Occipital lobe (tissue), 2 donors: ENCODE measurements around the gene AMBRA1. TPM values are rescaled to one million over a fixed set of nuclear protein-coding genes. Genes with fewer than 3 reads are reported as not detected.

Experiments
- DNase-seq: peaks from one replicate; lab custom pipeline; 2025; lab: John Stamatoyannopoulos, UW
- total RNA-seq: library from RNA; depleted of rRNA; stranded (reverse); fragments of >200 nt; gene quantifications from one replicate; pipeline ENCODE4 v1.2.3, GENCODE V29; 2014

Gene AMBRA1
- total RNA-seq, 1 donor from 2014 or later: 27.1 TPM

- no peak for DNase-seq
Measured at GRCh38 chr11:46445192-46445919, 148.5 kb downstream of the AMBRA1 start.

GRCh38 chr11:46444305-46444704, 149.5 kb downstream of the AMBRA1 start:
- no peak for DNase-seq

- DNase-seq: no peak
Measured at GRCh38 chr11:46438211-46438610, 155.6 kb downstream of the AMBRA1 start.

- DNase-seq: no peak
Measured at GRCh38 chr11:46437122-46437689, 156.6 kb downstream of the AMBRA1 start.

- no peak for DNase-seq
Measured at GRCh38 chr11:46436113-46436512, 157.7 kb downstream of the AMBRA1 start.

- DNase-seq: no peak
Measured at GRCh38 chr11:46435679-46436078, 158.1 kb downstream of the AMBRA1 start.

- no peak for DNase-seq
Measured at GRCh38 chr11:46431211-46431610, 162.6 kb downstream of the AMBRA1 start.

- DNase-seq: no peak
Measured at GRCh38 chr11:46429717-46430116, 164.1 kb downstream of the AMBRA1 start.

GRCh38 chr11:46427364-46427763, 166.5 kb downstream of the AMBRA1 start:
- DNase-seq: no peak

GRCh38 chr11:46426233-46426991, 167.4 kb downstream of the AMBRA1 start:
- DNase-seq: no peak

- no peak for DNase-seq
Measured at GRCh38 chr11:46422588-46422987, 171.2 kb downstream of the AMBRA1 start.

- no peak for DNase-seq
Measured at GRCh38 chr11:46421257-46421880, 172.5 kb downstream of the AMBRA1 start.

- DNase-seq: no peak
Measured at GRCh38 chr11:46420513-46420912, 173.3 kb downstream of the AMBRA1 start.

- no peak for DNase-seq
Measured at GRCh38 chr11:46418751-46419150, 175.1 kb downstream of the AMBRA1 start.

GRCh38 chr11:46417711-46418110, 176.1 kb downstream of the AMBRA1 start:
- DNase-seq: no peak

- no peak for DNase-seq
Measured at GRCh38 chr11:46414879-46415278, 178.9 kb downstream of the AMBRA1 start.

GRCh38 chr11:46414466-46414796, 179.4 kb downstream of the AMBRA1 start:
- DNase-seq: no peak

- DNase-seq: no peak
Measured at GRCh38 chr11:46413760-46414465, 179.9 kb downstream of the AMBRA1 start.

GRCh38 chr11:46410021-46410420, 183.8 kb downstream of the AMBRA1 start:
- DNase-seq: no peak

GRCh38 chr11:46408407-46408986, 185.3 kb downstream of the AMBRA1 start:
- DNase-seq: no peak

GRCh38 chr11:46407635-46408034, 186.2 kb downstream of the AMBRA1 start:
- no peak for DNase-seq
